Purkinje cell (primary cell): Measurements from ENCODE around the gene RUNDC1. TPM values are rescaled to one million over a fixed set of nuclear protein-coding genes. Genes with fewer than 3 reads are reported as not detected.

Source experiments
- polyA plus RNA-seq: library from polyadenylated mRNA; unstranded; fragments of >200 nt; fragmentation: Nextera tagmentation; gene quantifications from 2 replicates; pipeline ENCODE4 v1.2.1, GENCODE V29; 2014

The RUNDC1 gene
- 13.3 and 14.2 TPM in 2 replicates for polyA plus RNA-seq

GRCh38 chr17:42980274-42980765 is at the start of gene RUNDC1:
Gene RUNDC1 (plus strand): TSS chr17:42980565. CDS start chr17:42980577, 12 bp downstream.

GRCh38 chr17:42964161-42964932 is 16.0 kb upstream of the RUNDC1 start, which contains the start of gene AARSD1:
Gene AARSD1 (minus strand): TSS chr17:42964454. CDS start chr17:42964440, 14 bp downstream.

GRCh38 chr17:42979511-42980273 is 673 bp upstream of the RUNDC1 start, which contains the start of gene PTGES3L:
Gene PTGES3L (minus strand): TSS chr17:42980080. CDS start chr17:42980053, 27 bp downstream.

GRCh38 chr17:42997984-42998938 is 17.9 kb downstream of the RUNDC1 start, which contains the start of gene RPL27:
Gene RPL27 (plus strand): TSS chr17:42998419. CDS start chr17:42998751, 332 bp downstream.

GRCh38 chr17:43006639-43007551 is 26.5 kb downstream of the RUNDC1 start, which contains the start of gene IFI35:
Gene IFI35 (plus strand): TSS chr17:43006784. CDS start chr17:43006948, 164 bp downstream.

GRCh38 chr17:43021741-43022512 is 41.6 kb downstream of the RUNDC1 start, which contains the start of gene VAT1:
Gene VAT1 (minus strand): TSS chr17:43022385. CDS start chr17:43022322, 63 bp downstream.

GRCh38 chr17:43024407-43025289 is 44.3 kb downstream of the RUNDC1 start, which contains the start of gene RND2:
Gene RND2 (plus strand): TSS chr17:43025231. CDS start chr17:43025348, 117 bp downstream.

Other genes with a start within 250 kb of the RUNDC1 start
- gene EZH1, start 235.5 kb upstream of the RUNDC1 start, polyA plus RNA-seq = 49.6 and 72.0 TPM in 2 replicates
- 0.64 TPM in 1 of 2 replicates, not detected in the other for gene RAMP2, start 219.3 kb upstream of the RUNDC1 start, polyA plus RNA-seq
- 55.2 and 81.1 TPM in 2 replicates for gene VPS25, start 207.1 kb upstream of the RUNDC1 start, polyA plus RNA-seq
- 0.20 TPM in 2 replicates for gene WNK4, start 200.0 kb upstream of the RUNDC1 start, polyA plus RNA-seq
- 578 and 642 TPM in 2 replicates for gene COA3, start 181.9 kb upstream of the RUNDC1 start, polyA plus RNA-seq
- gene CNTD1, start 181.7 kb upstream of the RUNDC1 start, polyA plus RNA-seq = 2.1 and 4.4 TPM in 2 replicates
- gene BECN1, start 156.3 kb upstream of the RUNDC1 start, polyA plus RNA-seq = 42.3 and 53.5 TPM in 2 replicates
- 28.4 and 38.3 TPM in 2 replicates for gene PSME3, start 147.2 kb upstream of the RUNDC1 start, polyA plus RNA-seq
- gene AOC2, start 136.0 kb upstream of the RUNDC1 start, polyA plus RNA-seq = 0.22 TPM in 1 of 2 replicates, not detected in the other
- gene AOC3, start 129.4 kb upstream of the RUNDC1 start, polyA plus RNA-seq = not detected in 2 replicates
- gene G6PC1, start 79.8 kb upstream of the RUNDC1 start, polyA plus RNA-seq = not detected in 2 replicates
- 51.6 and 63.8 TPM in 2 replicates for gene AARSD1, start 16.1 kb upstream of the RUNDC1 start, polyA plus RNA-seq
- 0.23 TPM in 1 of 2 replicates, not detected in the other for gene PTGES3L, start 485 bp upstream of the RUNDC1 start, polyA plus RNA-seq
- gene RPL27, start 17.9 kb downstream of the RUNDC1 start, polyA plus RNA-seq = 857 and 976 TPM in 2 replicates
- not detected in 2 replicates for gene IFI35, start 26.2 kb downstream of the RUNDC1 start, polyA plus RNA-seq
- 5.5 and 6.8 TPM in 2 replicates for gene VAT1, start 41.8 kb downstream of the RUNDC1 start, polyA plus RNA-seq
- gene RND2, start 44.7 kb downstream of the RUNDC1 start, polyA plus RNA-seq = 3.3 and 5.0 TPM in 2 replicates
- 4.7 and 6.9 TPM in 2 replicates for gene BRCA1, start 144.8 kb downstream of the RUNDC1 start, polyA plus RNA-seq
- 33.8 and 42.9 TPM in 2 replicates for gene NBR1, start 190.6 kb downstream of the RUNDC1 start, polyA plus RNA-seq
- gene TMEM106A, start 231.3 kb downstream of the RUNDC1 start, polyA plus RNA-seq = not detected in 2 replicates
- not detected in 2 replicates for gene CCDC200, start 248.1 kb downstream of the RUNDC1 start, polyA plus RNA-seq